H7 (cell line): ENCODE data around the gene BHLHE23. TPM values are rescaled to one million over a fixed set of nuclear protein-coding genes. Genes with fewer than 3 reads are reported as not detected.

Source experiments
- DNase-seq: peaks from one replicate; pipeline ENCODE4 v3.0.0; 2012
- H3K27me3 ChIP-seq: 2 replicates; pipeline ENCODE4 v1.6.0; 2011; ENCODE audit warnings: mild to moderate bottlenecking, low read length; ENCODE audit not compliant: control insufficient read depth, insufficient read depth
- H3K36me3 ChIP-seq: replicated peaks from 2 replicates; pipeline ENCODE4 v1.5.1; 2011; ENCODE audit warnings: low read length; ENCODE audit not compliant: control insufficient read depth, insufficient read depth
- H3K4me3 ChIP-seq: 2 replicates; pipeline ENCODE4 v1.5.1; 2011; ENCODE audit warnings: low read depth, mild to moderate bottlenecking, control low read depth, low read length, moderate library complexity; ENCODE audit not compliant: insufficient read depth
- total RNA-seq: library from RNA; depleted of rRNA; stranded (reverse); fragments of >200 nt; shearing (Covaris generic); gene quantifications from 2 replicates; pipeline ENCODE4 v1.2.3, GENCODE V29; 2014; rRNA removed

Gene BHLHE23
- total RNA-seq, 1 experiment from 2014 or later = 2.1 TPM

- Histone ChIP-seq H3K27me3 (no peaks in the 10 kb centered on the region), H3K4me3 (no peak overlapping the region), H3K36me3 (peaks cover 4% of the 10 kb centered on the region)
- no peak for DNase-seq
Measured at GRCh38 chr20:62956387-62957135, 50.2 kb downstream of the BHLHE23 start.

Other genes with a start within 250 kb of the BHLHE23 start
- 28.3 and 28.5 TPM in 2 replicates for gene MRGBP, start 210.5 kb downstream of the BHLHE23 start, total RNA-seq
- 50.1 and 57.1 TPM in 2 replicates for gene OGFR, start 202.1 kb downstream of the BHLHE23 start, total RNA-seq
- 131 and 139 TPM in 2 replicates for gene COL9A3, start 189.9 kb downstream of the BHLHE23 start, total RNA-seq
- gene TCFL5, start 145.1 kb downstream of the BHLHE23 start, total RNA-seq = 25.7 and 36.8 TPM in 2 replicates
- gene DIDO1, start 80.5 kb downstream of the BHLHE23 start, total RNA-seq = 53.2 and 63.4 TPM in 2 replicates
- gene GID8, start 68.8 kb downstream of the BHLHE23 start, total RNA-seq = 49.1 and 57.0 TPM in 2 replicates
- 32.6 and 41.4 TPM in 2 replicates for gene SLC17A9, start 54.3 kb downstream of the BHLHE23 start, total RNA-seq
- gene YTHDF1, start 209.2 kb upstream of the BHLHE23 start, total RNA-seq = 32.6 and 36.0 TPM in 2 replicates
- 0.26 TPM in 1 of 2 replicates, not detected in the other for gene BIRC7, start 228.9 kb upstream of the BHLHE23 start, total RNA-seq
- gene NKAIN4, start 247.5 kb upstream of the BHLHE23 start, total RNA-seq = 3.0 and 4.8 TPM in 2 replicates